Measurements from ENCODE around the gene FAM13A.

FAM13A gene

DNA sequence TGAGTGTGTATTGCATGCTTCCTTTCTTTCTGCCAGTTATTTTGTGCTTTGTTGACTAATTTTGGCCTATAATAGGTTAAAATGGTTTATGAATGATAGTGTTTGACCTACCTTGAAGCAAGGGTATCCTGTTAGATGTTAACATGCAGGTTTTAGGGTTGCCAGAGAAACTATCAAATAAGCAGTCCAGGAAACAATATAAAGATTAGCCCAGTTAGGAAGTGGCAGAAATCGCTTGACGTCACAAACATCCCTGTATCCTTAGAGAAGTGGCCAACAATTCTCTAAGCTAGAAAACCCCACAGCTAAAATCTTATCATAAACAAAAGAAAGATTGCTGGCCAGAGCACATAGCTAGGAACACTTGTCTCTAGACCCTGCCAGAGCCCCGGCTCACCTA, 363.2 kb downstream of the FAM13A start:
- no peak for TF ChIP-seq FOXM1 (IDR thresholded peaks at IDR 0.05; ENCODE audit: borderline replicate concordance, low read depth)
- TF ChIP-seq, protein P1, sequence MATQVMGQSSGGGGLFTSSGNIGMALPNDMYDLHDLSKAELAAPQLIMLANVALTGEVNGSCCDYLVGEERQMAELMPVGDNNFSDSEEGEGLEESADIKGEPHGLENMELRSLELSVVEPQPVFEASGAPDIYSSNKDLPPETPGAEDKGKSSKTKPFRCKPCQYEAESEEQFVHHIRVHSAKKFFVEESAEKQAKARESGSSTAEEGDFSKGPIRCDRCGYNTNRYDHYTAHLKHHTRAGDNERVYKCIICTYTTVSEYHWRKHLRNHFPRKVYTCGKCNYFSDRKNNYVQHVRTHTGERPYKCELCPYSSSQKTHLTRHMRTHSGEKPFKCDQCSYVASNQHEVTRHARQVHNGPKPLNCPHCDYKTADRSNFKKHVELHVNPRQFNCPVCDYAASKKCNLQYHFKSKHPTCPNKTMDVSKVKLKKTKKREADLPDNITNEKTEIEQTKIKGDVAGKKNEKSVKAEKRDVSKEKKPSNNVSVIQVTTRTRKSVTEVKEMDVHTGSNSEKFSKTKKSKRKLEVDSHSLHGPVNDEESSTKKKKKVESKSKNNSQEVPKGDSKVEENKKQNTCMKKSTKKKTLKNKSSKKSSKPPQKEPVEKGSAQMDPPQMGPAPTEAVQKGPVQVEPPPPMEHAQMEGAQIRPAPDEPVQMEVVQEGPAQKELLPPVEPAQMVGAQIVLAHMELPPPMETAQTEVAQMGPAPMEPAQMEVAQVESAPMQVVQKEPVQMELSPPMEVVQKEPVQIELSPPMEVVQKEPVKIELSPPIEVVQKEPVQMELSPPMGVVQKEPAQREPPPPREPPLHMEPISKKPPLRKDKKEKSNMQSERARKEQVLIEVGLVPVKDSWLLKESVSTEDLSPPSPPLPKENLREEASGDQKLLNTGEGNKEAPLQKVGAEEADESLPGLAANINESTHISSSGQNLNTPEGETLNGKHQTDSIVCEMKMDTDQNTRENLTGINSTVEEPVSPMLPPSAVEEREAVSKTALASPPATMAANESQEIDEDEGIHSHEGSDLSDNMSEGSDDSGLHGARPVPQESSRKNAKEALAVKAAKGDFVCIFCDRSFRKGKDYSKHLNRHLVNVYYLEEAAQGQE (IDR thresholded peaks at IDR 0.05; ENCODE audit: low read depth) = no peak
- TF ChIP-seq CREB1 (IDR thresholded peaks at IDR 0.05; ENCODE audit: low read depth) = no peak

GRCh38 chr4:88690355-88690754, 366.6 kb downstream of the FAM13A start:
- TF ChIP-seq YY1 (IDR thresholded peaks at IDR 0.05; ENCODE audit: low read depth) = no peak
- no peak for TF ChIP-seq EP300 (IDR thresholded peaks at IDR 0.05; ENCODE audit: borderline replicate concordance)
- TF ChIP-seq, protein P1 (IDR thresholded peaks at IDR 0.05; ENCODE audit: low read depth) = no peak
- TF ChIP-seq EGR1 (IDR thresholded peaks at IDR 0.05) = no peak
- no peak for TF ChIP-seq MAX (IDR thresholded peaks at IDR 0.05)
- TF ChIP-seq ZBTB7A (IDR thresholded peaks at IDR 0.05; ENCODE audit: low read depth) = no peak
- TF ChIP-seq RAD21 (IDR thresholded peaks at IDR 0.05; ENCODE audit: low read depth) = no peak
- no peak for TF ChIP-seq CREB1 (IDR thresholded peaks at IDR 0.05; ENCODE audit: low read depth)
- TF ChIP-seq TAF1 (IDR thresholded peaks at IDR 0.05; ENCODE audit: low read depth) = no peak
- TF ChIP-seq CEBPB (IDR thresholded peaks at IDR 0.05) = no peak
- TF ChIP-seq TCF12 (IDR thresholded peaks at IDR 0.05; ENCODE audit: low read depth) = no peak
- TF ChIP-seq NFIC (IDR thresholded peaks at IDR 0.05) = no peak
- TF ChIP-seq, protein P2, sequence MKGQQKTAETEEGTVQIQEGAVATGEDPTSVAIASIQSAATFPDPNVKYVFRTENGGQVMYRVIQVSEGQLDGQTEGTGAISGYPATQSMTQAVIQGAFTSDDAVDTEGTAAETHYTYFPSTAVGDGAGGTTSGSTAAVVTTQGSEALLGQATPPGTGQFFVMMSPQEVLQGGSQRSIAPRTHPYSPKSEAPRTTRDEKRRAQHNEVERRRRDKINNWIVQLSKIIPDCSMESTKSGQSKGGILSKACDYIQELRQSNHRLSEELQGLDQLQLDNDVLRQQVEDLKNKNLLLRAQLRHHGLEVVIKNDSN (IDR thresholded peaks at IDR 0.05) = no peak
- TF ChIP-seq FOXM1 (IDR thresholded peaks at IDR 0.05; ENCODE audit: borderline replicate concordance, low read depth) = no peak
- no peak for TF ChIP-seq TEAD4 (IDR thresholded peaks at IDR 0.05)

DNA sequence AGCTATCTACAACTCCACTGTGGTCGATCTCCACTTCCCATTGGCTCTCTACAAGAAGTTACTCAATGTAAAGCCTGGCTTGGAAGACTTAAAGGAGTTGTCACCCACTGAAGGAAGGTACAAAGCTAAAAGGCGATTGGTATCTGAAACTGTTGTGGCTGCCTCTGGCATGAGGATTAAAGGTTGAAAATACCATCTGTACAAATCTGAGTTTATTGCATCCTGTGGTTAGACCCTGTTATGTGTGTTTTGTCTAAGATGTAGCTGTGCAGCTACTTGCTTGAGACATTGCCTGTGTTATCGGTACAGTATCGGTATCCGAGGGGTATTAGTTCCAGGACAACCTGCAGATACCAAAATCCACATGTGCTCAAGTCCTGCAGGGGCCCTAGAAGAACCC, 375.8 kb downstream of the FAM13A start:
- TF ChIP-seq, protein P2 (IDR thresholded peaks at IDR 0.05) = no peak
- TF ChIP-seq TCF12 (IDR thresholded peaks at IDR 0.05; ENCODE audit: low read depth) (no peak), ZBTB7A (IDR thresholded peaks at IDR 0.05; ENCODE audit: low read depth) (no peak)
